Chondrocyte (in vitro differentiated cells): ENCODE results near the gene MMP24. TPM values are rescaled to one million over a fixed set of nuclear protein-coding genes. Genes with fewer than 3 reads are reported as not detected.
"Not testable (repeated sequence)": the region's sequence is repeated elsewhere in the genome, so short reads cannot be mapped to it uniquely, and the experiment has no call there.

ENCODE experiments used
- DNase-seq: peaks from one replicate; pipeline ENCODE4 v3.0.0; 2021; ENCODE audit warnings: mixed read lengths, low spot score
- H3K27ac Mint-ChIP-seq: one replicate; pipeline ENCODE4 v1.8.0; 2021; ENCODE audit warnings: mild to moderate bottlenecking, moderate library complexity, mixed read lengths; ENCODE audit not compliant: unreplicated experiment
- H3K27me3 Mint-ChIP-seq: 2 replicates; pipeline ENCODE4 v1.8.0; 2021; ENCODE audit warnings: low read depth, mixed read lengths
- H3K36me3 Mint-ChIP-seq: 2 replicates; pipeline ENCODE4 v1.8.0; 2021; ENCODE audit warnings: low read depth, mixed read lengths
- H3K4me1 Mint-ChIP-seq: 2 replicates; pipeline ENCODE4 v1.8.0; 2021; ENCODE audit warnings: low read depth, mild to moderate bottlenecking, mixed read lengths
- H3K4me3 Mint-ChIP-seq: one replicate; pipeline ENCODE4 v1.8.0; 2021; ENCODE audit warnings: mild to moderate bottlenecking, moderate library complexity, mixed read lengths; ENCODE audit not compliant: unreplicated experiment
- H3K9me3 Mint-ChIP-seq: 2 replicates; pipeline ENCODE4 v1.8.0; 2021; ENCODE audit warnings: low read depth, mixed read lengths
- long read RNA-seq: library from polyadenylated mRNA; stranded (forward); transcript quantifications from one replicate; pipeline ENCODE4 v2.0.0, GENCODE V29; 2021
- total RNA-seq: library from RNA; stranded (reverse); gene quantifications from 3 replicates; pipeline ENCODE4 v1.2.1, GENCODE V29; 2021
- TF ChIP-seq, protein P1 (sequence below): fragments of 200-600 bp; sonication (generic); IDR thresholded peaks from 2 replicates; pipeline ENCODE4 v1.5.0; 2021; ENCODE audit warnings: antibody characterized with exemption, mild to moderate bottlenecking, moderate library complexity

The MMP24 gene
- 1.1 to 2.6 TPM (median 2.4 TPM) in 3 replicates for total RNA-seq
- long read RNA-seq, full-length matches to known transcripts = 15 of 88 reads
- long read RNA-seq, partial matches to known transcripts = 0 of 88 reads
- long read RNA-seq, other reads (novel, unspliced or antisense) = 73 of 88 reads

DNA sequence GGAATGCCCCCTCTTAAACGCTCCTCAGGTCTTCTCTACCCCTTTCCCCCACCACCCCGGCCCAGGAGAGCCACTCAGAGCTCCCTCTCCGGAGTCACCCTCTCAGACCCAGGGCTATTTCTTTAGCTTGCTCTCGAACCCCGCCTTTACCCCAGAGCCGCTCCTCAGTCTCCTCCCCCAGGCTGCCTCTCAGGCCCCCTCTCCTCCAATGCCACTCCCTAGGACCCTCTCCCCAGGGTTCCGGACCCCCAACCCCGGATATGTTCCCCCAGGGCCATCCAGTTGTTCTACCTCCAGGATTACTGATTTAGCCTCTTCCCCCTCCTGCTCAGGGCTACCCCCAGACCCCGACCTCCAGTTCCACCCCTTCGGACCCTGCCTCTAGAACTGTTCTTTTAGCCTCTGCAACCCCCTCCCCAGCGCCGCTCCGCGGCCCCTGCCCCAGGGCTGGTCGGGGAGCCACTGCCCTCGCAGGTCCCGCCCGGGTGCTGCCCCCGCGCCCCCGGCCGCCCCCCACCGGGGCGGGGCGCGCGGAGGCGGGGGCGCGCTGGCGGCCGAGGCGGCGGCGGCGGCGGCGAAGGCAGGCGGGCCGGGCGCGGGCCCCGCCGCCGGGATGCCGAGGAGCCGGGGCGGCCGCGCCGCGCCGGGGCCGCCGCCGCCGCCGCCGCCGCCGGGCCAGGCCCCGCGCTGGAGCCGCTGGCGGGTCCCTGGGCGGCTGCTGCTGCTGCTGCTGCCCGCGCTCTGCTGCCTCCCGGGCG is at the start of gene MMP24:
TSS of gene MMP24 (plus strand) at position 565 of the 758 bp plus-strand sequence. CDS start at position 614, 49 bp downstream.
- Mint-ChIP-seq H3K9me3 (no peaks in the 10 kb centered on the region), H3K4me3 (peak within 1 kb of the TSS; percentile 70), H3K27ac (no peak within 1 kb of the TSS), H3K27me3 (peaks cover 26% of the 10 kb centered on the region), H3K4me1 (peaks cover 14% of the 10 kb centered on the region), H3K36me3 (peaks cover 6% of the 10 kb centered on the region)
- DNase-seq = no peak
- TF ChIP-seq, protein P1, sequence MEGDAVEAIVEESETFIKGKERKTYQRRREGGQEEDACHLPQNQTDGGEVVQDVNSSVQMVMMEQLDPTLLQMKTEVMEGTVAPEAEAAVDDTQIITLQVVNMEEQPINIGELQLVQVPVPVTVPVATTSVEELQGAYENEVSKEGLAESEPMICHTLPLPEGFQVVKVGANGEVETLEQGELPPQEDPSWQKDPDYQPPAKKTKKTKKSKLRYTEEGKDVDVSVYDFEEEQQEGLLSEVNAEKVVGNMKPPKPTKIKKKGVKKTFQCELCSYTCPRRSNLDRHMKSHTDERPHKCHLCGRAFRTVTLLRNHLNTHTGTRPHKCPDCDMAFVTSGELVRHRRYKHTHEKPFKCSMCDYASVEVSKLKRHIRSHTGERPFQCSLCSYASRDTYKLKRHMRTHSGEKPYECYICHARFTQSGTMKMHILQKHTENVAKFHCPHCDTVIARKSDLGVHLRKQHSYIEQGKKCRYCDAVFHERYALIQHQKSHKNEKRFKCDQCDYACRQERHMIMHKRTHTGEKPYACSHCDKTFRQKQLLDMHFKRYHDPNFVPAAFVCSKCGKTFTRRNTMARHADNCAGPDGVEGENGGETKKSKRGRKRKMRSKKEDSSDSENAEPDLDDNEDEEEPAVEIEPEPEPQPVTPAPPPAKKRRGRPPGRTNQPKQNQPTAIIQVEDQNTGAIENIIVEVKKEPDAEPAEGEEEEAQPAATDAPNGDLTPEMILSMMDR = no peak

DNA sequence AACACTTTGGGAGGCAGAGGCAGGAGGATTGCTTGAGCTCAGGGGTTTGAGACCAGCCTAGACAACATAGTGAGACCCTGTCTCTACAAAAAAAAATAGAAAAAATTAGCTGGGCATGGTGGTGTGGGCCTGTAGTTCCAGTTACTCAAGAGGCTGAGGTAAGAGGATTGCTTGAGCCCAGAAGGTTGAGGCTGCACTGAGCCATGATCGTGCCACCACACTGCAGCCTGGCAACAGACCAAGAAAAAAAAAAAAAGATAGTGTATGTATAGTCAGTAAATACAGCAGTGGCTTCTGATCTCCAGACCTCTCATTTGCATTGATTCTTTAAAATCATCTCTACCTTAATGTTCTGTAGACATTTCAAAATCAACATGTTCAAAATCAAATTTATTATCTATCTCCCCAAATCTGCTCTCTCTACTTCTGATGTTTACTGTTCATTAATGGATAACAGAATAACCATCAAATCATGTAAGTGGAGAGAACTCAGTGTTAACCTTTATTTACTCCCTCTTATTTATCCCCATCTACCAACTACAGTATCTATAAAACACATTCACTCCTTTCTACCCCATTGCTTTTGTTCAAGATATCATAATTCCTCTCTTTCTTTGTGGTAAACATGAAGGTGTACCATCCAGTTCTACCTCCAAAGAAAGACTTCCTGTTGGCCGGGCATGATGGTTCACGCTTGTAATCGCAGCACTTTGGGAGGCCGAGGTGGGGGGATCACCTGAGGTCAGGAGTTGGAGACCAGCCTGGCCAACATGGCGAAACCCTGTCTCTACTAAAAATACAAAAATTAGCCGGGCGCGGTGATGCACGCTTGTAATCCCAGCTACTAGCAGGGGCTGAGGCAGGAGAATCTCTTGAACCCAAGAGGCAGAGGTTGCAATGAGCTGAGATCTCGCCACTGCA is 46.9 kb upstream of the MMP24 start:
- TF ChIP-seq, protein P1 = no peak
- no peaks in the 10 kb centered on the region for H3K4me1 Mint-ChIP-seq
- peak; percentile 21 for DNase-seq
- H3K27me3 Mint-ChIP-seq = peaks cover 11% of the 10 kb centered on the region
- H3K4me3 Mint-ChIP-seq = no peak overlapping the region
- no peaks in the 10 kb centered on the region for H3K36me3 Mint-ChIP-seq
- H3K9me3 Mint-ChIP-seq = no peaks in the 10 kb centered on the region
- H3K27ac Mint-ChIP-seq = no peak overlapping the region

DNA sequence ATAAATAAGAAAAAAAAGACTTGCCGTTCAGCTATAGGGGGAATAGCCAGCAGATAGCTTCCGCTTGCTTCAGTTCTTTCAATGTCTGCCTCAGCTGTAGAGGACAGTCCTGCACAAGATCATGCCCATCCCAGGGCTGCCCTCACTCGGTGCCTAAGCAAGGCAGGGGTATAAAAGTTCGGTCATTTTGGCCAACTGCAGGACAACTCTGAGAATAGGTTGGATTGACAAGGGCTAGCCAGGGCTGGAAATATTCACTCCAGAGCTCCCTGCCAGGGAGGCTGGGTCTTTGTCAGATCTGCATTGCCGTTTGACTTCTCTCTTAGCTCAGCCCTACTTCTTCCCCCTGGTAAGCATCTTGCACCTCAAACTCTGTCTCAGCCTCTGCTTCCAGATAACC is 46.2 kb upstream of the MMP24 start:
- H3K27me3 Mint-ChIP-seq = peaks cover 16% of the 10 kb centered on the region
- no peak overlapping the region for H3K4me3 Mint-ChIP-seq
- no peak for DNase-seq
- no peaks in the 10 kb centered on the region for H3K4me1 Mint-ChIP-seq
- no peak overlapping the region for H3K27ac Mint-ChIP-seq
- H3K9me3 Mint-ChIP-seq = no peaks in the 10 kb centered on the region
- TF ChIP-seq, protein P1 = no peak
- peaks cover 3% of the 10 kb centered on the region for H3K36me3 Mint-ChIP-seq

DNA sequence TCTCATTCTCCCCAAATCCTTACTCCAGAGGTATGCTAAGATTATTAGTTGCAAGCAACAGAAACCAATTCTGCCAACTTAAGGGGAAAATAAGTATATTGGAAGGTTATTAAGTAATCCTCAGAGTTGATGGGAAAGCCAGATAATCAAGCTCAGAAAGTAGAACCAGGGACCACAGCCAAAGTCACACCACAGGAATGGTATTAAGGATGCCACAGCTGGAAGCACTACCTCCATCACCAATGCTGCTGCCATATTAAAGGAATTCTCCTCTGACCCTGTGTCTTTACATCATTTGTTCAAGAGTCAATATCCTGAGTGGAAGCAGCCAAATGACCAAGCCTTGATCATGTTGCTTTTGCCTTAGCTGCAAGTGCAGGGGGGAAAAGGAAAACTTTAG is 44.8 kb upstream of the MMP24 start:
- DNase-seq = no peak
- Mint-ChIP-seq H3K27me3 (peaks cover 18% of the 10 kb centered on the region), H3K36me3 (peaks cover 5% of the 10 kb centered on the region), H3K4me1 (no peaks in the 10 kb centered on the region), H3K4me3 (no peak overlapping the region), H3K9me3 (no peaks in the 10 kb centered on the region), H3K27ac (no peak overlapping the region)
- TF ChIP-seq, protein P1 = no peak

DNA sequence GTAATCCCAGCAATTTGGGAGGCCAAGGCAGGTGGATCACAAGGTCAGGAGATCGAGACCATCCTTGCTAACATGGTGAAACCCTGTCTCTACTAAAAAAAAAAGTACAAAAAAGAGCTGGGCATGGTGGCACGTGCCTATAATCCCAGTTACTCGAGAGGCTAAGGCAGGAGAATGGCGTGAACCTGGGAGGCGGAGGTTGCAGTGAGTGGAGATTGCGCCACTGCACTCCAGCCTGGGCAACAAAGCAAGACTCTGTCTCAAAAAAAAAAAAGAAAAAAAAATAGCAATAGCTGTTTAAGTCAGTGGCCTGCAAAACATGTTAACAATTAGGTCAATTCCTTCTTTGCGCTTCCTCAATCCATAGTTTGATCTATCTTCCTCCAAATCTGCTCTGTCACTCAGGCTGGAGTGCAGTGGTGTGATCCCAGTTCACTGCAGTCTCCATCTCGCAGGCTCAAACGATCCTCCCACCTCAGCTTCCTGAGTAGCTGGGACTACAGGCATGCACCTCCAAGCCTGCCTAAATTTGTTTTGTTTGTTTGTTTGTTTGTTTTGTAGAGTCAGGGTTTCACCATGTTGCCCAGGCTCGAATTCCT is 39.7 kb upstream of the MMP24 start:
- not testable (repeated sequence) for H3K27ac Mint-ChIP-seq, H3K9me3 Mint-ChIP-seq, H3K4me1 Mint-ChIP-seq, H3K4me3 Mint-ChIP-seq, DNase-seq
- Mint-ChIP-seq H3K27me3 (peaks cover 24% of the 10 kb centered on the region), H3K36me3 (peaks cover 11% of the 10 kb centered on the region)
